Stomach (tissue), 4 donors: ENCODE measurements around the gene WDR5B.

Experiments used
- EP300 ChIP-seq: sonication (generic); formaldehyde crosslinking; IDR thresholded peaks from one replicate; pipeline ENCODE4 v1.6.1; 2017; ENCODE audit warnings: antibody characterized with exemption
- TF ChIP-seq, protein P1 (sequence below), 7 experiments: fragments of 450-650 bp in 4 of 7; fragments of 200-600 bp in 3 of 7; sonication (generic) in 3 of 7; IDR thresholded peaks; one replicate each; pipeline ENCODE4 v1.5.1; 2016 to 2019; ENCODE audit warnings: antibody characterized with exemption in 7 of 7, control low read depth in 2 of 7, mild to moderate bottlenecking in 1 of 7

GRCh38 chr3:122387709-122388108 lies 28.2 kb downstream of the WDR5B start:
- TF ChIP-seq, protein P1, sequence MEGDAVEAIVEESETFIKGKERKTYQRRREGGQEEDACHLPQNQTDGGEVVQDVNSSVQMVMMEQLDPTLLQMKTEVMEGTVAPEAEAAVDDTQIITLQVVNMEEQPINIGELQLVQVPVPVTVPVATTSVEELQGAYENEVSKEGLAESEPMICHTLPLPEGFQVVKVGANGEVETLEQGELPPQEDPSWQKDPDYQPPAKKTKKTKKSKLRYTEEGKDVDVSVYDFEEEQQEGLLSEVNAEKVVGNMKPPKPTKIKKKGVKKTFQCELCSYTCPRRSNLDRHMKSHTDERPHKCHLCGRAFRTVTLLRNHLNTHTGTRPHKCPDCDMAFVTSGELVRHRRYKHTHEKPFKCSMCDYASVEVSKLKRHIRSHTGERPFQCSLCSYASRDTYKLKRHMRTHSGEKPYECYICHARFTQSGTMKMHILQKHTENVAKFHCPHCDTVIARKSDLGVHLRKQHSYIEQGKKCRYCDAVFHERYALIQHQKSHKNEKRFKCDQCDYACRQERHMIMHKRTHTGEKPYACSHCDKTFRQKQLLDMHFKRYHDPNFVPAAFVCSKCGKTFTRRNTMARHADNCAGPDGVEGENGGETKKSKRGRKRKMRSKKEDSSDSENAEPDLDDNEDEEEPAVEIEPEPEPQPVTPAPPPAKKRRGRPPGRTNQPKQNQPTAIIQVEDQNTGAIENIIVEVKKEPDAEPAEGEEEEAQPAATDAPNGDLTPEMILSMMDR (IDR thresholded peaks at IDR 0.05), result no peak
- TF ChIP-seq EP300, result no peak
